ENCODE measurements around the gene TTC9B.

DNA sequence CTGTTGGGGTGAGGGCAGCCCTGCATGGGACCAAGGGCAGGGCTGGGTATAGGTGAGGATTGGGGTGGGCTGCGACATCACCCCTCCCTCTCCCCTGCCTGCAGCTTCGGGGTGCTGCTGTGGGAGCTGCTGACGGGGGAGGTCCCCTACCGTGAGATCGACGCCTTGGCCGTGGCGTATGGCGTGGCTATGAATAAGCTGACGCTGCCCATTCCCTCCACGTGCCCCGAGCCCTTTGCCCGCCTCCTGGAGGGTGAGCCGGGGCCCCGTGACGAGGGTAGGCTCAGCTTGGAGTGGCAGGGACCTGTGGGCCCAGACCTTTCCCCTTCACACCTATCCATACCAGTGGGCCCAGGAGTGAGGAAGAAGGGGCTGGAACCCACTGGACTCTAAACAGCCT is 13.8 kb downstream of the TTC9B start:
- TF ChIP-seq EZH2 (IDR thresholded peaks at IDR 0.05) (no peak), POLR2AphosphoS5 (IDR thresholded peaks at IDR 0.05; ENCODE audit: borderline replicate concordance, low read depth, low read length) (no peak)

All from SK-N-MC (cell line).